BLaER1 treated with 17β-estradiol and CSF1 and Interleukin-3, amounts not matched to agents 10 nM and 100 nM (cell line): ENCODE measurements around the gene MCTP1.
"Not testable (repeated sequence)": the region's sequence is repeated elsewhere in the genome, so short reads cannot be mapped to it uniquely, and the experiment has no call there.

Source experiments
- H3K27ac ChIP-seq, 11 experiments: shearing (Covaris generic); formaldehyde crosslinking; 2 replicates each; pipeline ENCODE4 v1.8.1; 2022
- H3K27me3 ChIP-seq, 11 experiments: shearing (Covaris generic); formaldehyde crosslinking; 2 replicates each; pipeline ENCODE4 v1.8.1; 2022
- H3K36me3 ChIP-seq, 11 experiments: shearing (Covaris generic); formaldehyde crosslinking; 2 replicates each; pipeline ENCODE4 v1.8.1; 2022
- H3K4me1 ChIP-seq, 10 experiments: shearing (Covaris generic); formaldehyde crosslinking; 2 replicates each; pipeline ENCODE4 v1.8.1; 2022
- H3K4me2 ChIP-seq, 11 experiments: shearing (Covaris generic); formaldehyde crosslinking; 2 replicates each; pipeline ENCODE4 v1.8.1; 2022
- H3K4me3 ChIP-seq, 10 experiments: shearing (Covaris generic); formaldehyde crosslinking; 2 replicates each; pipeline ENCODE4 v1.8.1; 2022
- H3K9ac ChIP-seq, 11 experiments: shearing (Covaris generic); formaldehyde crosslinking; 2 replicates each; pipeline ENCODE4 v1.8.1; 2022
- H3K9me3 ChIP-seq, 11 experiments: shearing (Covaris generic); formaldehyde crosslinking; replicated peaks in 1 of 11; 2 replicates each; pipeline ENCODE4 v1.8.1; 2022
- H4K20me1 ChIP-seq, 11 experiments: shearing (Covaris generic); formaldehyde crosslinking; 2 replicates each; pipeline ENCODE4 v1.8.1; 2022
- Cebpa-rat ChIP-seq, 11 experiments: shearing (Covaris generic); IDR thresholded peaks; 2 replicates each; pipeline ENCODE4 v1.8.1; 2022

MCTP1 gene

DNA sequence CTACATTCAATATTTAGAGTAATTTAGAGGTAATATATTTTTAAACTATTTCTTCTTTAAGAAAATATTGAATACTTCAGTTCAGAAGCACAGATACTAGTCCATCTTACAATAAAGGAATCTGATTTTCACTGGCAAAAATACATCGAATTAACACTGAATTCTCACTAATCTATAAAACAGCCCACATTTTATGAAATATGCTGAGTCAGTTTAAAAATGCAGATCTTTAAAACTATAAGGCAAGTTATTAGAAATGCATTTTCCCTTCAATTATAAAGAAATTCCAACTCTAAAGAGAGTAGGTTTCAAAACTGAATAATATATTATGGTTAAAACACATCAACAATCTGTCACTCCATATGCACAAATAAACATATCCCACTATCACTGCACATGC, 433.9 kb downstream of the MCTP1 start:
- no peak overlapping the region for H3K4me3 ChIP-seq
- peaks cover 0 to 87% (median 0%) of the 10 kb centered on the region in 11 experiments; a peak in 8 of 22 replicates for H3K36me3 ChIP-seq
- H3K27me3 ChIP-seq, result no peaks in the 10 kb centered on the region
- no peak overlapping the region for H3K9ac ChIP-seq
- TF ChIP-seq Cebpa-rat (IDR thresholded peaks at IDR 0.05), result no peak
- no peak overlapping the region for H3K4me2 ChIP-seq
- no peaks in the 10 kb centered on the region for H3K9me3 ChIP-seq
- H3K4me1 ChIP-seq, result no peaks in the 10 kb centered on the region
- peaks cover 0 to 31% (median 0%) of the 10 kb centered on the region in 11 experiments; a peak in 2 of 22 replicates for H4K20me1 ChIP-seq
- H3K27ac ChIP-seq, result no peak overlapping the region

DNA sequence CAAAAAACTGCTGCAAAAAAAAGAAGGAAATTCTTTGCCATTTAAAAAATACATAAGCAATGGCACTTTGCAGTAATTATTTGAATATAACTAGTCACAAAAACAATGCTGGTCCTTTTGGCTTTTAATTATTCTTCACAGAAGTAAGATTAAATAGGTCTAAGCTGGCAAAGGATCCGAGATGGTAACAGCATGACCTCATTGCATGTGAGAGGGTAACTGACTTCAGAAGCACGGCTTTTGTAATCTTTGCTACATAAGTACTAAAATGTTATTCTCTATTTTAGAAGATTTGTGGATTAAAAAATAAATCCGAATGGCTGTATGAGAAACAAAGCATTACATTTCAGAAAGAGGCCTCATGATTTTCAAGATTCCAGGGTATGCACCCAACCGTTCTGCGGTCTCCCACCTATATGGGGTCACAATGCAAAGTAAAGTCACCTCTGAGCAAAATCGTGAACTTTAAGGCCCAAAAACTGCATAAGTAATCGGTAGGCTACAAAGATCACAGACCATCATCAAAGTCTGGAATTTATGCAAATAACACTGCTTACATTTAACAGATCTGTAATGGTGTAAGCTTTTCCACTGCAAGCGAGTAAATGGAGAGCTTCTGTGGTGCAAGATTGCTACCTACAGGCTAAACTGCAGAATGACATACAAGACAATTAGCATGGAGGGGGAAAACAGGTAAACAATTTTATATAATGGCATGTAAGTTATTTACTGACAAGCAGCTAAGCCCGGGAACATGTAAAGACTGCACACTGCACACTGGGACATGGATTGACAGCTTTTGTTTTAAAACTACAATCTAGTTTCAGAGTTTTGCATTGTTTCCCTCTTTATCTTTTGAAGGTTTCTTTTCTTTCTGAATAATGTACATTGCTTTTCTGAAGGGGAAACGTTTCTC, 434.8 kb downstream of the MCTP1 start:
- Histone ChIP-seq H3K4me1 (no peaks in the 10 kb centered on the region), H3K27ac (no peak overlapping the region), H3K36me3 (peaks cover 0 to 88% (median 0%) of the 10 kb centered on the region in 11 experiments; a peak in 8 of 22 replicates), H3K9me3 (no peaks in the 10 kb centered on the region), H3K4me2 (no peak overlapping the region), H4K20me1 (peaks cover 0 to 31% (median 0%) of the 10 kb centered on the region in 11 experiments; a peak in 2 of 22 replicates), H3K4me3 (no peak overlapping the region), H3K27me3 (no peaks in the 10 kb centered on the region), H3K9ac (no peak overlapping the region)
- TF ChIP-seq Cebpa-rat (IDR thresholded peaks at IDR 0.05), result no peak

DNA sequence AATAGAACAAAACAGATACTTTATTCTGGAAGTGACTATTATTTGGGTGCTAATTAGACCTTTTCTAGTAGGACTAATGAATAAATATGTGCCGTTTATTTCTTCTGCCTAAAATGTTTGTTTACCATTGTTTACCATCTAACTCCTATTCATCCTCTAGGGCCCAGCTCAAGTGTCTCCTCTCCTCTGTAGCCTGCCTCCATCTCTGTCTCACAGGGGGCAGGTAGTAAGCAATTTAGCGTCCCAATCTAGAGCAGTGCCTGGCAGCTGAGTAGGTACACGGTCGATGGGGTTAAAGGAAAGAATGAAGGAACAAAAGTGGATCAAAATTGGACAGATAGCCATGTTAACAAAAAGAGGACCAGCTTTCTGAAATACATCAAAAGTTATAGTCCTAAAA, 435.6 kb downstream of the MCTP1 start:
- no peaks in the 10 kb centered on the region for H3K9me3 ChIP-seq
- peaks cover 0 to 31% (median 0%) of the 10 kb centered on the region in 11 experiments; a peak in 2 of 22 replicates for H4K20me1 ChIP-seq
- TF ChIP-seq Cebpa-rat (IDR thresholded peaks at IDR 0.05), result no peak
- no peak overlapping the region for H3K4me2 ChIP-seq
- no peak overlapping the region for H3K9ac ChIP-seq
- H3K4me1 ChIP-seq, result no peaks in the 10 kb centered on the region
- H3K4me3 ChIP-seq, result no peak overlapping the region
- no peaks in the 10 kb centered on the region for H3K27me3 ChIP-seq
- no peak overlapping the region for H3K27ac ChIP-seq
- H3K36me3 ChIP-seq, result peaks cover 0 to 88% (median 0%) of the 10 kb centered on the region in 11 experiments; a peak in 8 of 22 replicates

DNA sequence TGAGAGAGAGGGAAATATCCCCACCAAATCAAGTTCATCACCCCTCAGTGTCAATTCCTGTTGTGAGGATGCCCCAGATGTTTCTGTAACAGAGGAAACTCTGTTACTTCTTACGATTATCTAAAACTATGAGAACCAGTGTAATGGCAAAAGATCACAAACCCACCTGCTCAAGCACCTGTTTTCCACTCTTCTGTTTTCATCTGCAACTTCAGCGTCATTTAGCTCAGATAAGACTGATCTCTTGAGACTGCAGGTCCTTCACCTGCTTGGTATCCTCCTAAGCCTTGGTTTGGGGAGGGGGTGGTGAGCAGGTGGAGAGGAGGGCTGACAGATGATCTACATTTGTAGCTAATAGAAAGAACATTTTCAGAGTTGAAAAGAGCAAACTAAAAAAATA, 437.2 kb downstream of the MCTP1 start:
- Histone ChIP-seq H3K9me3 (no peaks in the 10 kb centered on the region), H3K4me2 (no peak overlapping the region), H3K9ac (no peak overlapping the region), H3K4me1 (no peaks in the 10 kb centered on the region), H4K20me1 (peaks cover 0 to 24% (median 0%) of the 10 kb centered on the region in 11 experiments; a peak in 2 of 22 replicates), H3K27me3 (no peaks in the 10 kb centered on the region), H3K27ac (no peak overlapping the region), H3K36me3 (peaks cover 0 to 87% (median 0%) of the 10 kb centered on the region in 11 experiments; a peak in 8 of 22 replicates), H3K4me3 (no peak overlapping the region)
- TF ChIP-seq Cebpa-rat (IDR thresholded peaks at IDR 0.05), result no peak

DNA sequence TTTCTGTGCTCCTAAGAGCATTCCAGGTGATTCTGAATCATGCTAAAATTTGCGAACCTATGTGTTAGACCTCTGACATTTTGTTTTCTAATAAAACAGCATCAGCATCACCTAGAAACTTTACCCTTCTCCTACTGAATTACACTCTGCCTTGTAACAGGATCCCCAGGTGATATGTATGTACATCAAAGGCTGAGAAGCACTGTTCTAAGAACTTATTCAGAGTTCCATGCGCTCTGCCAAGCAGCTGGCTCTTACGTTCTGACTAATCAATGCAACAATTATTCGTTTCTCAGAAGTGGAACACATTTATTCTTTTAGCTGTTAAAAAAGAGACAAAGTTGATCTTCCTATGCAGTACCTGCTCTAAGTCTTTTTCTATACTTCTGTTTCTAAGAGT, 437.9 kb downstream of the MCTP1 start:
- peaks cover 0 to 88% (median 0%) of the 10 kb centered on the region in 11 experiments; a peak in 8 of 22 replicates for H3K36me3 ChIP-seq
- H3K4me2 ChIP-seq, result no peak overlapping the region
- no peak overlapping the region for H3K9ac ChIP-seq
- no peak for TF ChIP-seq Cebpa-rat (IDR thresholded peaks at IDR 0.05)
- H3K9me3 ChIP-seq, result no peaks in the 10 kb centered on the region
- H3K4me1 ChIP-seq, result no peaks in the 10 kb centered on the region
- no peak overlapping the region for H3K27ac ChIP-seq
- no peak overlapping the region for H3K4me3 ChIP-seq
- H3K27me3 ChIP-seq, result no peaks in the 10 kb centered on the region
- peaks cover 0 to 22% (median 0%) of the 10 kb centered on the region in 11 experiments; a peak in 2 of 22 replicates for H4K20me1 ChIP-seq

DNA sequence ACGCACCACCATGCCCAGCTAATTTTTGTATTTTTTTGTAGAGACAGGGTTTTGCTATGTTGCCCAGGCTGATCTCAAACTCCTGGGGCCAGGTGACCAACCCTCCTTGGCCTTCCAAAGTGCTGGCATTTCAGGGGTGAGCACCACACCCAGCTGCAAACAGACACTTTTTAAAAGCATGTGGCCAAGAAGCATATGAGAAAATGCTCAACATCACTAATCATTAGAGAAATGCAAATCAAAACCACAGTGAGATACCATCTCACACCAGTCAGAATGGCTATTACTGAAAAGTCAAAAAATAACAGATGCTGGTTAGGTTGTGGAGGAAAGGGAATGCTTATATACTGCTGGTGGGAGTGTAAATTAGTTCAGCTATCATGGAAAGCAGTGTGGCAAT, 439.2 kb downstream of the MCTP1 start:
- not testable (repeated sequence) for H3K9ac ChIP-seq, H3K4me2 ChIP-seq, H3K9me3 ChIP-seq, H3K27ac ChIP-seq, H3K4me1 ChIP-seq, H3K4me3 ChIP-seq, H3K27me3 ChIP-seq
- H4K20me1 ChIP-seq, result peaks cover 0 to 15% (median 0%) of the 10 kb centered on the region in 11 experiments; a peak in 2 of 22 replicates
- peaks cover 0 to 94% (median 0%) of the 10 kb centered on the region in 11 experiments; a peak in 8 of 22 replicates for H3K36me3 ChIP-seq

DNA sequence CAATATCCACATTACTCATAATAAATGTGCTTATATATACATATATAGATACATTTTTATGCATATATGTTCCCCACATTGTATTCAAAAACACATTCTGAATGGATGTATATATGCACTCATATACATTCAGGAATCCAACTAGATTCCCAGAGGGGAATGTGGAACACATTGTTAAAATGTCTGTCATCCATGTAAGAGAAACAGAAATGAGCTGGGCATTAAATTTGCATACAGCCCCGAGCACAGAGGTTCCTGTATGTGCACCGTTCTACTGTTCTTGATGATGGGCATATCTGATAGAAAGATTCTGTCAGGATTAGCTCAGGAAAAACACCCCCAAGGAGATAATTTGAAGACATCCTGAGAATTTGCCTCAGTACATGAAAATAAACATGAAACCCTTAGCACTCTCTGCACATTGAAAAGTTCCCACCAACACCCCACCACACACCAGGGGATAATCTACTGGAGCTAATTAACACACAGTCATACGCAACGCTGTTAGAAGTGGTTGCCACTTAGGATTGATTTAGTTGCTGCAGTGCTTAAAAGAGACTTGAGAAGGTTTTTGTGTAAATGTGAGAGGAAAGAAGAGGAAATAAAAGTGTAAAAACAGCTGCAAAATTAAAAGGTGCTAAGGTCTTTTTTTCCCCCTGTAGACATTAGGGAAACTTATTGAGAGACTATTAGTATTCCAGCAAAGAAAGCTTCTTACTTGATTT, 443.1 kb downstream of the MCTP1 start:
- Histone ChIP-seq H3K9me3 (no peaks in the 10 kb centered on the region), H3K36me3 (peaks cover 0 to 99% (median 0%) of the 10 kb centered on the region in 11 experiments; a peak in 8 of 22 replicates), H3K27ac (no peak overlapping the region), H3K9ac (no peak overlapping the region), H4K20me1 (0 out of 22 replicates have a peak, but pooled peaks cover 0 to 4% (median 0%) of the 10 kb centered on the region in 11 experiments), H3K27me3 (no peaks in the 10 kb centered on the region), H3K4me3 (no peak overlapping the region), H3K4me1 (no peaks in the 10 kb centered on the region), H3K4me2 (no peak overlapping the region)
- TF ChIP-seq Cebpa-rat (IDR thresholded peaks at IDR 0.05), result no peak

DNA sequence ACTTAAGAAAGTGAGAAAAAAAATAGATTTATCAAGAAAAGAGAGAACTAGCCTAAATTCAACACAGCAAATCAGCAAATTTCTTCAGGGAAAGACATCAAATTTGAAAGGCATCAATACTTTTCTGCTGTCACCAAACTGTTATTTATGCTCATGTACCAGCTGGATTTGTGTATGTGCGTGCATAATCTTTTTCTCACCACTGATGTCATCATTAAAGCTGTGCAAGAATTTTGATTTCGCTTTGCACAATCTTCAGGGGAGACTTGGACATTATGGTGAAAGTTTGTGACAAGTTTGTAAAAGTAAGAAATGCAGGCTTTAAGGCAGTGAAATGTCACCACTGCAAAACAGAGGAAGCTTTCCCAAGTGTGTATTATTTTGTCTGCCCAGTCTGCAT, 451.0 kb downstream of the MCTP1 start:
- no peak overlapping the region for H3K4me2 ChIP-seq
- H4K20me1 ChIP-seq, result peaks cover 0 to 4% (median 0%) of the 10 kb centered on the region in 11 experiments; a peak in 1 of 22 replicates
- peaks cover 0 to 98% (median 0%) of the 10 kb centered on the region in 11 experiments; a peak in 10 of 22 replicates for H3K36me3 ChIP-seq
- no peaks in the 10 kb centered on the region for H3K4me1 ChIP-seq
- no peak overlapping the region for H3K4me3 ChIP-seq
- no peaks in the 10 kb centered on the region for H3K9me3 ChIP-seq
- no peak for TF ChIP-seq Cebpa-rat (IDR thresholded peaks at IDR 0.05)
- H3K9ac ChIP-seq, result no peak overlapping the region
- no peak overlapping the region for H3K27ac ChIP-seq
- no peaks in the 10 kb centered on the region for H3K27me3 ChIP-seq

DNA sequence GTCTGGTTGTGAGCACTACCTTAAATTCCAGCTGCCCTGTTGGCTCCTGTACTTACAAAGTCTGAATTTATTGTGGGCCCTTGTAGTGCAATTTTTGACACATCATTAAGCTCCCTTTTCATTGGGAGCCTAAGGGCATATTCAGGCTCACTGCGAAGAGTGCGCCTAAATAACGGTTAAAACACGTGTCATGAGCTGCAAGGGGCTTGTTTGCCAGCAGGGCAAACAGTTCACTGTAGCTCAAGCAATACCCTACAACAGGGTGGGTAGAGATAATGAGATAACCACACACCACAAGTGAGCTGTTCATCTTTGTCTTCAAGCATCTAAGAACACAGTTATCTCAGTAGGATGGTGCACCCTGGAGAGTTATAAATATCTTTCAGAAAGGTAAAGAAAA, 452.2 kb downstream of the MCTP1 start:
- Histone ChIP-seq H3K4me3 (no peak overlapping the region), H4K20me1 (peaks cover 0 to 4% (median 0%) of the 10 kb centered on the region in 11 experiments; a peak in 1 of 22 replicates), H3K9ac (no peak overlapping the region), H3K27me3 (no peaks in the 10 kb centered on the region), H3K4me1 (no peaks in the 10 kb centered on the region), H3K36me3 (peaks cover 0 to 98% (median 0%) of the 10 kb centered on the region in 11 experiments; a peak in 10 of 22 replicates), H3K4me2 (no peak overlapping the region), H3K9me3 (no peaks in the 10 kb centered on the region), H3K27ac (no peak overlapping the region)
- TF ChIP-seq Cebpa-rat (IDR thresholded peaks at IDR 0.05), result no peak
